Heart left ventricle (tissue), 13 donors: ENCODE results near the gene OR4B1.

Experiments used
- POLR2A ChIP-seq, 2 donors: fragments of 450-650 bp; IDR thresholded peaks; one replicate each; pipeline ENCODE4 v1.6.1; 2017; ENCODE audit warnings: antibody characterized with exemption in 2 of 2, mild to moderate bottlenecking in 2 of 2, moderate library complexity in 2 of 2
- TF ChIP-seq, protein P1 (sequence below), 12 donors: fragments of 200-600 bp; sonication (generic) in 4 of 12; IDR thresholded peaks; one replicate each; pipeline versions ENCODE4 v1.5.0 to v1.8.0; 2018 to 2022; ENCODE audit warnings: antibody characterized with exemption in 12 of 12, mild to moderate bottlenecking in 5 of 12
- donor health status: ischemic (EF 13 %, LVEDD 7.1; RV severe dilation, severe dysfunction).
- donor health status: DM: no; HTN: yes; CAD: no.
- donor health status: DM: no; HTN: no; CAD: no.
- donor health status: ischemic (EF 25% LVEDD 6.9; RV normal size, moderate dysfunction).
- donor health status: ischemic (EF 25% LVEDD 5.7; RV mildly dilated, moderate dysfunction).
- donor health status: ischemic (EF 35%, LVEDD 5.7; RV mildly dilated, moderate dysfunction).
- donor health status: nonischemic (EF 11% LVEDD 7.7; RV severe dilation, severe dysfunction).
- donor health status: DM: yes; HTN: yes; CAD: no.
- donor health status: PGD.
- donor health status: ischemic (EF 29% LVEDD 5.4; RV normal size, mild dysfunction).
- donor health status: nonischemic (EF 23%, LVEDD 6.1; RV moderate dilation, normal function).

DNA sequence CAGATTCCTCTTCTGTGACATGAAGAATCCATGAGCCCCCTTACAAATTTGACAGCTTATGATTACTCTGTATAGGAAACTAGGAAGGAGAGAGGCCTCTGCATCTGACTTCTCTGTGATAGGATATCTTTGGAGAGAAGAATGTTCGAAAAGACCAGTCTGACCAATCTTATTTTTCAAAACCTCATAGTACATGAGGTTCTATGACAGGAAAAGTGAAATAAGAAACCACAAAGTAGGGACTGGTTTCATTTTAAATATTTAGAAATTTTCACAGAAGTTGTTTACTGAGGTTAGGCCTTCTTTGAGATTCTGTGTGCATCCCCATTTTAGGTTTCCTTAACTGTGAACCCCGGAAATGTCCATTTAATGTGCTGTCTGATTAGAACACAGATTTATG, 45.0 kb downstream of the OR4B1 start:
- TF ChIP-seq POLR2A (IDR thresholded peaks at IDR 0.05), result no peak
- TF ChIP-seq, protein P1, sequence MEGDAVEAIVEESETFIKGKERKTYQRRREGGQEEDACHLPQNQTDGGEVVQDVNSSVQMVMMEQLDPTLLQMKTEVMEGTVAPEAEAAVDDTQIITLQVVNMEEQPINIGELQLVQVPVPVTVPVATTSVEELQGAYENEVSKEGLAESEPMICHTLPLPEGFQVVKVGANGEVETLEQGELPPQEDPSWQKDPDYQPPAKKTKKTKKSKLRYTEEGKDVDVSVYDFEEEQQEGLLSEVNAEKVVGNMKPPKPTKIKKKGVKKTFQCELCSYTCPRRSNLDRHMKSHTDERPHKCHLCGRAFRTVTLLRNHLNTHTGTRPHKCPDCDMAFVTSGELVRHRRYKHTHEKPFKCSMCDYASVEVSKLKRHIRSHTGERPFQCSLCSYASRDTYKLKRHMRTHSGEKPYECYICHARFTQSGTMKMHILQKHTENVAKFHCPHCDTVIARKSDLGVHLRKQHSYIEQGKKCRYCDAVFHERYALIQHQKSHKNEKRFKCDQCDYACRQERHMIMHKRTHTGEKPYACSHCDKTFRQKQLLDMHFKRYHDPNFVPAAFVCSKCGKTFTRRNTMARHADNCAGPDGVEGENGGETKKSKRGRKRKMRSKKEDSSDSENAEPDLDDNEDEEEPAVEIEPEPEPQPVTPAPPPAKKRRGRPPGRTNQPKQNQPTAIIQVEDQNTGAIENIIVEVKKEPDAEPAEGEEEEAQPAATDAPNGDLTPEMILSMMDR (IDR thresholded peaks at IDR 0.05), result no peak
